ENCODE results near the gene VILL.
"Not testable (repeated sequence)": the region's sequence is repeated elsewhere in the genome, so short reads cannot be mapped to it uniquely, and the experiment has no call there.

VILL gene

GRCh38 chr3:38036286-38036685 is 45.7 kb downstream of the VILL start:
- no peak for DNase-seq (ENCODE audit: low spot score)

DNA sequence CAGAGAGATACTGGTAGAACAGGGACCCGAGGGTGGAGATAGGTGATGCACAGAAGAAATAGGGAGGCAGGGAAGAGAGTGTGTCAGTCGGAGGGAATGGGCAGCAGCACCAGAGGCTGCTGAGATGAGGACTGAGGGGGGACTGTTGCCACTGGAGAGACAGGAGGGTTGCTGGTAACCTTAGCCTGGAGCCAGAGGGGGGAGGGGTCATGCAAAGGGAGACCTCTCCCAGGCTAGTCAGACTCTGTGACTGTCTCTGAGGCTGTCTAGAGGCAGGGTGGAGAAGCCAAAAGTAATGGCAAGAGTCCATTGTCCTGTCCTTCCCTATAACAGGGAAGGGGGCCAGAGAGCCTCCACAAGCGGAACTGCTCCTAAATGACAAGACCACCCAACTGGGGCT is 46.3 kb downstream of the VILL start:
- no peak for DNase-seq (ENCODE audit: low spot score)

GRCh38 chr3:38038447-38038911 is 47.9 kb downstream of the VILL start:
- peak; percentile 38 for DNase-seq (ENCODE audit: low spot score)

DNA sequence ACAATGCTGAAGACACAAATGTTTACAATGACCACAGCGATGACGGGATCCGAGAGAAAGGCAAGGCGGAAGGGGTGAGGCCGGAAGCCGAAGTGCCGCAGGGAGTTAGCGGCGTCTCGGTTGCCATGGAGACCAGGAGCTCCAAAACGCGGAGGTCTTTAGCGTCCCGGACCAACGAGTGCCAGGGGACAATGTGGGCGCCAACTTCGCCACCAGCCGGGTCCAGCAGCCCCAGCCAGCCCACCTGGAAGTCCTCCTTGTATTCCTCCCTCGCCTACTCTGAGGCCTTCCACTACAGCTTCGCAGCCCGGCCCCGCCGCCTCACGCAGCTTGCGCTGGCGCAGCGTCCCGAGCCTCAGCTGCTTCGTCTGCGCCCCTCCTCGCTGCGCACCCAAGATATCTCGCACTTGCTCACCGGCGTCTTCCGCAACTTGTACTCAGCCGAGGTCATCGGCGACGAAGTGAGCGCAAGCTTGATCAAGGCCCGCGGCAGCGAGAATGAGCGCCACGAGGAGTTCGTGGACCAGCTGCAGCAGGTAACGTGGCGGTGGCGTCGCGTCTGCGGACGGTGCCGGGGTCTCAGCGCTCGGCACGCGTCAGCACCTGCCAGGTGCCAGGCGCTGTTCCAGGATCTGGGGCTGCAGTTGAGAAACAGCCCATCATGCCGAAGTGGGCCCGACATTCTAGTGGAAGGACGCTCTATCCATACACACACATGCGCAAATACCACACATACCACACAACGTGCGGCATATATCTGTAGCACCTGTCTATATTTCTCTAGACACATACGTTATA is 48.7 kb downstream of the VILL start, which contains the start of gene DLEC1:
TSS of gene DLEC1 (plus strand) at position 108 of the 798 bp plus-strand sequence. CDS start at position 126, 18 bp downstream.
- peak; percentile 88 for DNase-seq (ENCODE audit: low spot score)

DNA sequence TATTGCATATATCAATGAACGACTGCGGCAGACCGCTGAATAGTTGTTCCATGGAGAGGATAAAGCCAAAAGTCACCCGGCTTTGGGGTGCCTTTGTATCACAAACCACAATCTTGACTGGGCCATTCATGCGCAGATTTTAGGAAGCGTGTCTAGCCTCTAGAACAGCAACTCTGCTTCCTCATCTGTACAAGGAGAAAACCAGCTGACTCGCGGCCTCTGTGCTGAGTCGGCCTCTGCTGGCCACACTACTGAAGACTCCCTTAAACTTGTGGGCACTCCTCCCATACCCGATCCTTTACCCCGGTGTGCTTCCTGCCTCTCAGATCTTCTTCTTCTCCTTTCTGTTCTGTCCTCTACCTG is 49.3 kb downstream of the VILL start:
- DNase-seq (ENCODE audit: low spot score) = peak; percentile 68

- DNase-seq (ENCODE audit: low spot score) = no peak
Observed at GRCh38 chr3:38040401-38040800, 49.8 kb downstream of the VILL start.

- DNase-seq (ENCODE audit: low spot score) = no peak
Observed at GRCh38 chr3:38043486-38043885, 52.9 kb downstream of the VILL start.

DNA sequence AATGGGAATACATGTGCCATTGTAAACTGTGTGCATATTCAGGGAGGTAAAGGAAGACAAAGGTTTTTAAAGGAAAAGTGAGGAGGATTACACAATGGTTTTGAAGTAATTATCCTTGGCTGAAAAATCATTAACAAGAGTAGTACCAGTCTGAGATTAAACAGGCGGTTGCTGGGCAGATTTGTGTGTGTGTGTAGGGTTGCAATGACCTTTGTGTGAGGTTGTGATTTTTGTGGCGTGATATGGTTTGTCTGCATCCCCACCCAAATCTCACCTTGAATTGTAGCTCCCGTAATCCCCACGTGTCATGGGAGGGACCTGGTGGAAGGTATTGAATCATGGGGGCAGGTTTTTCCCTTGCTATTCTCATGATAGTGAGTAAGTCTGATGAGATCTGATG is 55.4 kb downstream of the VILL start:
- no peak for DNase-seq (ENCODE audit: low spot score)

- DNase-seq (ENCODE audit: low spot score) = no peak
Observed at GRCh38 chr3:38046821-38047220, 56.2 kb downstream of the VILL start.

DNA sequence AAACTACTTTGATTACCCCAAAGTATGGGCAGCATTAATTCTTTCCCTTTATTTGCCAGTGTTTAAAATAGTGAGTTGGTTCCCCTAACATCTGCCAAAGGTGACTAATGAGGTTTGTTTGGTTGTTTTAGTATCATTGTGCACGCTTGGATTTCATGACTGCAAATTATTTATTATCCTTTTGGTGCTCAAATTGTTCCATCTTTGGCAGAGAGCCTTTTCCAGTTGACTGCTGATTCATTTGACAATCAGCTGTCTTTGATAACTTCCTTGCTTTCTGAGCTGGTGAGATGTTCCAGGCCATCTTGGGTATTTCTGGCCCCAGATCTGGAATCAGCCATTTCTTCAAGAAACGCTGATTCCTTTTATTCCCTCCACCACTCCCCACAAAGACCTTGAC is 57.3 kb downstream of the VILL start:
- DNase-seq (ENCODE audit: low spot score) = no peak

GRCh38 chr3:38049358-38050126 is 59.0 kb downstream of the VILL start:
- no peak for DNase-seq (ENCODE audit: low spot score)

- DNase-seq (ENCODE audit: low spot score) = no peak
Observed at GRCh38 chr3:38051131-38051530, 60.5 kb downstream of the VILL start.

DNA sequence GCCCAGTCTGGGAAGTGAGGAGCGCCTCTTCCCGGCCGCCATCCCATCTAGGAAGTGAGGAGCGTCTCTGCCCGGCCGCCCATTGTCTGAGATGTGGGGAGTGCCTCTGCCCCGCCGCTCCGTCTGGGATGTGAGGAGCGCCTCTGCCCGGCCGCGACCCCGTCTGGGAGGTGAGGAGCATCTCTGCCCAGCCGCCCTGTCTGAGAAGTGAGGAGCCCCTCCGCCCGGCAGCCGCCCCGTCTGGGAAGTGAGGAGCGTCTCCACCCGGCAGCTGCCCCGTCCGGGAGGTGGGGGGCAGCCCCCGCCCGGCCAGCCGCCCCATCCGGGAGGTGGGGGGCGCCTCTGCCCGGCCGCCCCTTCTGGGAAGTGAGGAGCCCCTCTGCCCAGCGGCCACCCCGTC is 62.7 kb downstream of the VILL start:
- not testable (repeated sequence) for DNase-seq (ENCODE audit: low spot score)

- DNase-seq (ENCODE audit: low spot score) = not testable (repeated sequence)
Observed at GRCh38 chr3:38053813-38054498, 63.4 kb downstream of the VILL start.

DNA sequence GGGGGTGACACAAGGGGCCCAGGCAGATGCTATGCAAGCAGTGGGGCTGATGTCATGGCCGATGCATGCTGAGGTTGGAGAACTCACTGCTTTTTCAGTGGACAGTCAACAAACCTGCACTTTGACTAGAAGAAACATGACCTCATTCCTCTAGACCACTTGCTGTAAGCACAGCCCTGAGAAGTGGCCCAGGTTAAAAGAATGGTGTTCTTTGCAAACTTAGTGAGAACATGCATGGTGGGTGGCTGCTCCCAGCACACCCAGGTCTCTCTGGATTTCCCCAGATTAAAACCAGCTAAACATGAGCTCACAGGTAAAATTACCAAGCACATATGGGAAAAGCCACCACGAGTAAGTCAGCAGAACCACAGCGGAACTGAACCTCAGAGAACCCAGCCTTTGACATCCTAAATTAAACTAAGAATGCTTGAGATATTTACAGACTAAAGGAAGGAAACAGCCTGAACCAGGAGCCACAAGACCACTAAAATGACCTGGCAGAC is 64.0 kb downstream of the VILL start:
- no peak for DNase-seq (ENCODE audit: low spot score)

All from CD4-positive, alpha-beta T cell treated with Interleukin-6 at 100 ng/mL for 8 hours (primary cell).